Activated naive CD4-positive, alpha-beta T cell treated with anti-CD3 and anti-CD28 coated beads, Interleukin-2, amount 10 ng/mL, durations not matched to agents 7 days and 5 days (primary cell): Measurements from ENCODE around the gene DAB1.
"Not testable (repeated sequence)": the region's sequence is repeated elsewhere in the genome, so short reads cannot be mapped to it uniquely, and the experiment has no call there.

Source experiments
- CTCF ChIA-PET: fragments of 350-600 bp; sonication (Branson Sonifier 250); formaldehyde crosslinking; loops from one replicate; lab custom pipeline; 2021; ENCODE audit warnings: antibody characterized with exemption; lab: Charles Lee
- DNase-seq: peaks from one replicate; pipeline ENCODE4 v3.0.0-alpha.2; 2020
- H3K27ac Mint-ChIP-seq: one replicate; pipeline ENCODE4 v1.8.0; 2021; ENCODE audit warnings: mild to moderate bottlenecking, moderate library complexity, mixed read lengths
- H3K27me3 Mint-ChIP-seq: one replicate; pipeline ENCODE4 v1.8.0; 2021; ENCODE audit warnings: mild to moderate bottlenecking, mixed read lengths
- H3K36me3 Mint-ChIP-seq: one replicate; pipeline ENCODE4 v1.8.0; 2021; ENCODE audit warnings: mixed read lengths
- H3K4me1 Mint-ChIP-seq: one replicate; pipeline ENCODE4 v1.8.0; 2021; ENCODE audit warnings: mixed read lengths
- H3K4me3 Mint-ChIP-seq: one replicate; pipeline ENCODE4 v1.8.0; 2021; ENCODE audit warnings: mild to moderate bottlenecking, moderate library complexity, mixed read lengths
- H3K9me3 Mint-ChIP-seq: one replicate; pipeline ENCODE4 v1.8.0; 2021; ENCODE audit warnings: mixed read lengths

The DAB1 gene

DNA sequence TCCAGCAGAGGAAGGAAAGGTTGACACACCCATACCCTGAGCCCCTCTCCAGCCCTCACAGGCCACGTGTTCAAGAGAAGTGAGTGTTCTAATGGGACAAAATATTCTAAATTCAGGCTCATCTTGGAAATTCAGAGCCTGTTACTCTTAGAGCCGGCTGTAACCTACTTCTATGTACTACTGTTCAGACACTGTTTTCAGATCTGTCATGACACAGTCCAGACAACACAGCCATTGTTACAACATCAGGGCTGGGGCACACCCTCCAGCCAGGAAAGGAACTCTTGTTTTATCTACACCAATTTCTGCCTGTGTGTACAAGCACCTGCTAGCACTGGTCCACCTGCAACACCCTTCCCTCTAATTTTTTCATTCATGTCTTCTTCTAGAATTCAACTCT, 312.7 kb downstream of the DAB1 start:
- Mint-ChIP-seq H3K4me1 (no peaks in the 10 kb centered on the region), H3K4me3 (no peak overlapping the region), H3K27ac (no peak overlapping the region), H3K9me3 (no peaks in the 10 kb centered on the region), H3K36me3 (no peaks in the 10 kb centered on the region), H3K27me3 (no peaks in the 10 kb centered on the region)
- DNase-seq = no peak
- CTCF ChIA-PET = no interaction called here

DNA sequence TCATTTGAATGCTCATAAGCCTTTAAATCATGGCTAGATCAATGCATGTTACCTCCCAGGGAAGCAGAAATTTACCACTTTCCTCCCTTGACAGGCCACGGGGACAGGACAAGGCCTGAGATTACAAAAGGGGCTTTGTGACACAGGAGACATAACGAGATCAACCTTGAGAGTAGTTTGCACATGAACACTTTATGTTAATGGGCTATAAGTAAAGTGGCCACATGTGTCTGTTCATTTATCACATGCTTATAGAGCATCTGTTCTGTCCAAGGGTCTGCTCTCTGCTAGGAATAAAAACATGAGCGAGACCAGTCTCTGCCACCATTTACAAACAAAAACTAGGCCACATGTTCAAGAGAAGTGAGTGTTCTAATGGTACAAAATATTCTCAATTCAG, 314.0 kb downstream of the DAB1 start:
- CTCF ChIA-PET = no interaction called here
- no peak overlapping the region for H3K27ac Mint-ChIP-seq

DNA sequence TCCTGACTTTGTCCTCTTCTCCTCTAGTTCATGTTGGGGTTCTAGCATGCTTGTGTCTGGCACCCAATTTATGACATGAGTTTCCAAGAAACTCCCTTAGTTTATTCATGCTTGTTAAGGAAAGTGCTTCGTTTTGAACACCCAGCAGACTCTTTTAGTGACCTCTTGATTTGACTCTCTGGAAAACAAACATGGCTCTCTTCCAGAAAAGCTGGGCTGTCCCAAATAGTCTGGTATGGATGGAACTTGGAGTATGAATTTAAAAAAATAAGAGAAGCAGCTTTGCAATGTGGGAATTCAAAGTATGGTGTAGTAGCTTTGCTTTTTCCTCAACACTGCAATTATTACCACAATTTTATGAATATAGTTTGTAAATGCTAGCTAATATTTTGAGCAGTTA, 314.6 kb downstream of the DAB1 start:
- H3K9me3 Mint-ChIP-seq = no peaks in the 10 kb centered on the region
- DNase-seq = no peak
- CTCF ChIA-PET = no interaction called here
- no peaks in the 10 kb centered on the region for H3K36me3 Mint-ChIP-seq
- H3K27me3 Mint-ChIP-seq = no peaks in the 10 kb centered on the region
- H3K4me3 Mint-ChIP-seq = no peak overlapping the region
- H3K4me1 Mint-ChIP-seq = no peaks in the 10 kb centered on the region
- H3K27ac Mint-ChIP-seq = no peak overlapping the region

More for the DNA sequence above, 314.0 kb downstream of the DAB1 start:
- no peaks in the 10 kb centered on the region for H3K27me3 Mint-ChIP-seq
- DNase-seq = no peak
- no peaks in the 10 kb centered on the region for H3K36me3 Mint-ChIP-seq
- H3K4me1 Mint-ChIP-seq = no peaks in the 10 kb centered on the region
- H3K9me3 Mint-ChIP-seq = no peaks in the 10 kb centered on the region
- no peak overlapping the region for H3K4me3 Mint-ChIP-seq

DNA sequence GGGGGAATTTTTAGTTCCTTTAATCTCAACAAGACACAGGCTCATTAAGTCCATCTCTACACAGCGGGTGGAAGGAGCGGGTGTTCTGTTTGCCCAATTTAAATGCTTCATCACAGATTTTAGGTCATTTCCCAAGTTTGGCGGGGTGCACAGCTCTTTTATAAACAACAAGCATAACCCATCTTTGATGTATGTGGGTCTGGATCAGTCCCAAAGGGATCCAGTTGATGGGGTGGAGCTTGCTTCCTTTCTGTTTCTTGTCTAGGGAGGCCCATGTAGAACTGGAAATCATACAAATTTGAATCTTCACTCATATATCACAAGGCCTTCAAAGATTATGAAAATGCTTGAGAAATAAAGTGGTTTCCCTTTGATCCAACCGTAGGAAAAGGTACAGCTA, 317.6 kb downstream of the DAB1 start:
- Mint-ChIP-seq H3K27ac (no peak overlapping the region), H3K36me3 (no peaks in the 10 kb centered on the region), H3K27me3 (no peaks in the 10 kb centered on the region), H3K4me1 (no peaks in the 10 kb centered on the region), H3K4me3 (no peak overlapping the region), H3K9me3 (no peaks in the 10 kb centered on the region)
- CTCF ChIA-PET = no interaction called here
- no peak for DNase-seq

DNA sequence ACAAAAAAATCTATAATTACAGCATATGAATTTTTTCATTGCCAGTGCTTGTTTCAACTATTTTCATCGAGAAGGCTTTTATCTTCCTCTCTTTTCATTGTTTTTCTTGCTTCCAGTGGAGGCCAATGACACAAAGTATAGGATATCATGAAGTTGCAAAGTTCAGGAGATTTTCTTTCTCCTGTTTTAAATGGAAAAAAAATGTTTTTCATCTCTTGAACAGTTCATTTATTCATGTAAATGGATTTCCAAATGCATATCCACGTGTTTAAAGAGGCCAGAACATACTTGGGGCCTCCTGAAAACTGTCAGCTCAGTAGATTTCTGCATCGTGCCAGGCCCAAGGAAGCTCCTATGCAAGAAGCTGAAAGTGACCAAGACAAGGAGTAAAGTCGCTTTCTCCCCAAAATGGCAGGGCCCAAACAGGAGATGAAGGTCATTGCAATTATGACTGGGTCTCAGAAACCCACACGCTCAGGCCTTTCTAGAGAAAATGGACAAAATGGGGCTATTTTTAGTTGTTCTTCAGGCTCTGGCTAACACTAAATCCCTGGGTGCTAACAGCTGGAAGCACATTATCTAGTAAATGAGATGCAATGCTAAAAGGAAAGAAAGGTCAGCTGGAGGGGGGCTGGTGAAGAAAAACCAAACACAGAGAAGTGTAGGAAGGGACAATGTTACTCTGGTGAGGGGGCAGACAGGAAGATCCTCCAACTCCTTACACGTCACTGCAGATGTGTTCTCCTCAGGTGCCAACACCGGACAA, 321.1 kb downstream of the DAB1 start:
- CTCF ChIA-PET = no interaction called here
- H3K27ac Mint-ChIP-seq = no peak overlapping the region

DNA sequence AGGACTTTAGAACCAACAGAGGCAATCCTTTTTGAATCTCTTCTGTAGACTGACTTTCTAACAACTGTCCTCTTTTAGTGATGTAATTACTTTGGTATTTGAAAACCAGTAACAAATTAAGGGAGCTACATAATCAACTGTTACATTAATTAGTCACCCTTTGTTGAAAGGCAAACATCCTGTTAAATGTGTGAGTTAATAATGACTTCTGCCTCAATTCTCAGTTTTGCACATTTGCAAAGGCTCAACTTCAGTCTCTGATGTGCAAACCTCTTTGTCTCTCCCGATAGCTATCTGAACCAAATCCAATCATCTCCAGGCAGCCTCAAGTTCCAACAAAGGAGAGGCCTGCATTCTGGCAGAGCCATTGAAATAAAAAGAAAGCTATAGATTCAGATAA, 322.7 kb downstream of the DAB1 start:
- no peak for DNase-seq
- Mint-ChIP-seq H3K9me3 (no peaks in the 10 kb centered on the region), H3K27me3 (no peaks in the 10 kb centered on the region), H3K36me3 (no peaks in the 10 kb centered on the region), H3K27ac (no peak overlapping the region), H3K4me1 (no peaks in the 10 kb centered on the region), H3K4me3 (no peak overlapping the region)
- CTCF ChIA-PET = no interaction called here

More for the DNA sequence above, 321.1 kb downstream of the DAB1 start:
- H3K27me3 Mint-ChIP-seq = no peaks in the 10 kb centered on the region
- H3K4me3 Mint-ChIP-seq = no peak overlapping the region
- H3K36me3 Mint-ChIP-seq = no peaks in the 10 kb centered on the region
- DNase-seq = no peak
- no peaks in the 10 kb centered on the region for H3K9me3 Mint-ChIP-seq
- H3K4me1 Mint-ChIP-seq = no peaks in the 10 kb centered on the region

DNA sequence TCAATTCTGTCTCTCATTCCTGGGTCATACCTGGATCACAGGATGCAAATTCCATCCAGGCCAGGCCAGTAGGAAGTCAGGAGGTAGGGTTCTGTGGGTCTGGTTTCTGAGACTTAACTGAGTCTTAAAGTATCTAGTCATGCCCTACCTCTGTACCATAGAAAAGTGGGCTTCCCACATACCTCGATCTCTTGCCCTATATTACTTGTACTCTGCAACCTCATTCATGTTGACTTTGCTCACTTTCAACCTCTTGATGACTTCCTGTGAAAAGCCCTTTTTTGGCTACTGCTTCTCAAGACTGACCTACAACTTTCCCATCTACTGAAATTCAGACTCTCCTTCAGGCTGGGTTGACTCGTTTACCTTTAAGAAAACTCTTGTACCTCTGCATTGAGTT, 329.1 kb downstream of the DAB1 start:
- no peak for DNase-seq
- H3K4me1 Mint-ChIP-seq = no peaks in the 10 kb centered on the region
- no peak overlapping the region for H3K4me3 Mint-ChIP-seq
- H3K27me3 Mint-ChIP-seq = no peaks in the 10 kb centered on the region
- CTCF ChIA-PET = no interaction called here
- no peak overlapping the region for H3K27ac Mint-ChIP-seq
- H3K36me3 Mint-ChIP-seq = no peaks in the 10 kb centered on the region
- no peaks in the 10 kb centered on the region for H3K9me3 Mint-ChIP-seq

DNA sequence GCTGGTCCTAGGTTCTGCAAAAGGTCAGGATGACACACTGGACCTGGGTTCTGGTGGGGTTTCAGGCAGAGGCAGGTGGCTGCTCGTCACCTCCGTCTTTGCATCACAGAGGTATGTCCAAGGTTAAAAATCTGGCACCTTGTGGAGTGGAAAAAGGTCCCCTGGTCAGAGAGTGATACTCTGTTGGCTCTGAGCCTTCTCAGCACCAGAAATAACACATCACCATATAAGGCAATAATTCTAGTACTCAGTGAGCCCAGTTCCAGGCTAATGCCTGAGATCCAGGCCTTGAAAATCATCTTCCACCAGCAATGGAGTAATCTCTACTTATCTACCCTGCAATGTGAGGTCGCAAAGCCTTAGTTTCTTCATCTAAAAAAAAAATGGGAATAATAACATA, 330.7 kb downstream of the DAB1 start:
- H3K9me3 Mint-ChIP-seq = no peaks in the 10 kb centered on the region
- no peaks in the 10 kb centered on the region for H3K36me3 Mint-ChIP-seq
- CTCF ChIA-PET = no interaction called here
- H3K4me3 Mint-ChIP-seq = no peak overlapping the region
- H3K4me1 Mint-ChIP-seq = no peaks in the 10 kb centered on the region
- H3K27me3 Mint-ChIP-seq = no peaks in the 10 kb centered on the region
- DNase-seq = no peak
- H3K27ac Mint-ChIP-seq = no peak overlapping the region

DNA sequence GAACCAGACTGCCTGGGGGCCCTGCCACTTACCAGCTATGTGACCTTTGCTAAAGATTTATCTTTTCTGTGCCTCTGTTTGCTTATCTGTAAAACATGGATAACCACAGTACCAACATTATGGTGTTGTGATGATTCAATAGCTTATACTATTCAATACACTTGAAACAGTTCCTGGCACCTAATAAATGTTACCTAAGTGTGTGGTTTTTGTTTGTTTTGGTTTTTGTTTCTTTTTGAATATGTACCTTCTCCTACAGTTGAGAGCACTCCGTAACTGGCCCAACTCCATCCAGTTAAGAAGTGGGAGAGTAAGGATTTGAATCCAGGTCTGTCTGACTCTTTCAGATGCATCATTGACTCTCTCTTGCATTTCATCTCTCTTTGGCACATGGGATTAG, 332.2 kb downstream of the DAB1 start:
- no peaks in the 10 kb centered on the region for H3K9me3 Mint-ChIP-seq

DNA sequence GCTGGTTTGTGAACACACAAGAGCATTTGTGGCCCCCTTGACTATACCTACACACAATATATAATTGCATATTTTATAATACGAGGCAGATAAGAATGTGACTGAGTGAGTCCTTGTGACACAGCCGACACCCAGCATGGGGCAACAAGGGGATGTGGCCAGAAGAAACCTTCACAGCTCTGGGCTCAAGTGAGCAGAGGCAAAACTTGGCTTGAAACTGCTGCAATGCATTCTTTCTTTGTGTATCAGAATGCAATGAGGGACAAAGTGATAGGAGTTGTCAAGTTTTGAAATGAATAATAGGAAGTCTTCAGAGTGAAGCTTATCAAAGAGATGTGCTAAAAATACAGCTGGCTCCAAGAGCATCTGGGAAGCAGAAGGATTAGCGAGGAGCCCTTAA, 334.0 kb downstream of the DAB1 start:
- no peak overlapping the region for H3K27ac Mint-ChIP-seq

More for the DNA sequence above, 332.2 kb downstream of the DAB1 start:
- no peak for DNase-seq
- no peaks in the 10 kb centered on the region for H3K4me1 Mint-ChIP-seq
- H3K36me3 Mint-ChIP-seq = no peaks in the 10 kb centered on the region
- no peak overlapping the region for H3K27ac Mint-ChIP-seq
- no peaks in the 10 kb centered on the region for H3K27me3 Mint-ChIP-seq
- no peak overlapping the region for H3K4me3 Mint-ChIP-seq
- CTCF ChIA-PET = no interaction called here

DNA sequence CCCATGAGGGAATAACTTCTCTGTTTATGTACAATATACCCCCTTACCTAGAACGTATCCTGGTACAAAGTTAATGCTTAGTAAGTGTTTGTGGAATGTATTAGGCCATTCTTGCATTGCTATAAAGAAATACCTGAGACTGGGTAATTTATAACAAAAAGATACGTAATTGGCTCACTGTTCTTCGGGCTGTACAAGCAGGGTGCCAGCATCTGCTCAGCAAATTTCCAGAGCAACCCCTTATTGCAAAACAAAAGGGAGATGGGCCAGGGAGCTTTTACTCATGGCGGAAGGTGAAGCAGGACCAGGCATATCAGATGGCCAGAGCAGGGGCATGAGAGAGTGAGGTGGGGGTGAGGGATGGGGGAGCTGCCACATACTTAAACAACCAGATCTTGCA, 334.6 kb downstream of the DAB1 start:
- no peaks in the 10 kb centered on the region for H3K36me3 Mint-ChIP-seq
- no peaks in the 10 kb centered on the region for H3K9me3 Mint-ChIP-seq
- DNase-seq = no peak
- H3K4me1 Mint-ChIP-seq = no peaks in the 10 kb centered on the region
- no peaks in the 10 kb centered on the region for H3K27me3 Mint-ChIP-seq
- CTCF ChIA-PET = no interaction called here
- H3K27ac Mint-ChIP-seq = no peak overlapping the region
- no peak overlapping the region for H3K4me3 Mint-ChIP-seq

More for the DNA sequence above, 334.0 kb downstream of the DAB1 start:
- Mint-ChIP-seq H3K4me3 (no peak overlapping the region), H3K27me3 (no peaks in the 10 kb centered on the region), H3K9me3 (no peaks in the 10 kb centered on the region), H3K4me1 (no peaks in the 10 kb centered on the region), H3K36me3 (no peaks in the 10 kb centered on the region)
- CTCF ChIA-PET = no interaction called here
- no peak for DNase-seq

DNA sequence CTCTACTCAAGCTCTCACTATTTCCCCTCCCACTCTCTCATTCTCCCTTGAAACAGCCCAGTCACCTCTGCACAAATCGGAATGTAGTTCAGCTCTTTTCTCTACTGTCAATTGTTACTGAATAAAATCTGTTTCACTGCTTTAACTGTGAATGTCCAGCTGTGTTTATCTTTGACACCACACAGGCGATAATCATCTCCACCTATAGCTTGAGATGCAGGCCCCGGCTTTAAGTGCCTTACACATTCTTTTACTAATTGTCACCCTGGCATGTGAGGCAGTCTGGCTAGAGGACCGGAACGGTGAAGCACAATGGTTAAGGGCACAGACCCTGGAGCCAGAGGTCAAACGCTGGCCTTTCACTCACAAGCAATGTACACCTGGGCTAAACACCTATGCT, 335.2 kb downstream of the DAB1 start:
- Mint-ChIP-seq H3K27me3 (no peaks in the 10 kb centered on the region), H3K9me3 (no peaks in the 10 kb centered on the region), H3K27ac (no peak overlapping the region), H3K4me1 (no peaks in the 10 kb centered on the region), H3K4me3 (no peak overlapping the region), H3K36me3 (no peaks in the 10 kb centered on the region)
- DNase-seq = no peak
- CTCF ChIA-PET = no interaction called here

DNA sequence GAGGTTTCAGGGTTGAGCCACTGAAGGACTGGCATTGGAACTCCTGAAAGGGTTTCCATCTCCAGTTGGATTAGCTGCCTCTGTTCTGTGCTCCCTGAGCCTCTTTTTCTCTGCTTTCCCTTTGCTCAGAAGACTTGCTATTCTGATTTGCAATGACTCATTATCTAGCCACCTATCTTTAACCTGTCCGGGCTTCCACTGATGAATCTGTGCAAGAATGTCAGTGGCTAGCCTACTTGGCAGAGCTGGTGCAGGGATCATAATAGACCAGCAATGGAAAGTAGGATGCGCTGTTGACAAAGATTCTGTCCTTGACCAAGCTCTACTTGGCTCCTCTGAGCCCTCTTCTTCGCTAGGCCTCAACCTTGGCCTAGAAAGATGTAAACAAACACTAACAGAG, 336.2 kb downstream of the DAB1 start:
- H3K36me3 Mint-ChIP-seq, CTCF ChIA-PET, DNase-seq, H3K27ac Mint-ChIP-seq, H3K9me3 Mint-ChIP-seq, H3K4me3 Mint-ChIP-seq, H3K4me1 Mint-ChIP-seq, H3K27me3 Mint-ChIP-seq: not testable (repeated sequence)

DNA sequence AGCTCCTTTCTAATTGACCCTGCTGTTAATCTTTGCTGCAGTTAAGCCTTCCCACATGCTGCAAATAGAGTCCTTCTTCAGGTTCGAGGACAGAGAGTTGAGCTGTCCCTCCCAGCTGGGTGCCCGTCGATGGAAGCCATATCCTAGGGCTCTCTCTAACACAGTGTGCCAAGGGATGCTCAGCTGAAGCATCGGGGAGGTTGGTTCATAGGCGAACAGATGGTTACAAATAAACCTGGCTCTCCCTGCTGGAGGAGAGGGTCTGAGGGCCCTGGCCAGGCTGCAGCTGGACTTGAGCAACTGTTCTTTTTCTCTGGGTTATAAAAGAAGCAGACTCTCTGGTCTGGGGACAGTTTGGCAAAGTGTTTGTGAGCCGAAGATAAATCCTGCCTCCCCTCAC, 337.7 kb downstream of the DAB1 start:
- H3K36me3 Mint-ChIP-seq = no peaks in the 10 kb centered on the region
- H3K4me3 Mint-ChIP-seq = no peak overlapping the region
- no peak overlapping the region for H3K27ac Mint-ChIP-seq
- no peaks in the 10 kb centered on the region for H3K9me3 Mint-ChIP-seq
- CTCF ChIA-PET = no interaction called here
- H3K4me1 Mint-ChIP-seq = no peaks in the 10 kb centered on the region
- DNase-seq = no peak
- no peaks in the 10 kb centered on the region for H3K27me3 Mint-ChIP-seq

DNA sequence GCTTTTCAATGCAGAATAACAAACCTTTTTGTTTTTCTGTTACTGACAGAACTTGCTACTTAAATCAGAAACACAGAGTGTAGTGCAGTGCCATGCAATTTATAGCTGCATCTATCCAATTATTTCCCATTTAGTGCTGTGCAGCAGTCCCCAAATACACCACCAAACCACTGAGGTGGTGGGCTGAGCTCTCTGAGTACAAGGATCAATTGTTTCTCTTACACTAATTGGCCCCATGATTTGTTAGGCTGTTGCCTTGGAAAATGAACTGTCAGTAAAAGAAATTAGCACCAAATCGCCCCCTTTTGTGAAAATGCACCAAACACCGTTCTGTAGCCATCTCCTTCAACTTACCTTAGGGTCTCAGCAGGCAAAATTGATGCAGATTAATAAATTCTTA, 339.2 kb downstream of the DAB1 start:
- H3K27me3 Mint-ChIP-seq = no peaks in the 10 kb centered on the region
- H3K27ac Mint-ChIP-seq = no peak overlapping the region
- H3K36me3 Mint-ChIP-seq = no peaks in the 10 kb centered on the region
- no peak for DNase-seq
- H3K4me3 Mint-ChIP-seq = no peak overlapping the region
- CTCF ChIA-PET = no interaction called here
- H3K9me3 Mint-ChIP-seq = no peaks in the 10 kb centered on the region
- no peaks in the 10 kb centered on the region for H3K4me1 Mint-ChIP-seq
